Kidney epithelial cell (primary cell): Measurements from ENCODE around the gene LMNA. TPM values are rescaled to one million over a fixed set of nuclear protein-coding genes. Genes with fewer than 3 reads are reported as not detected.

ENCODE experiments used
- DNase-seq: peaks from one replicate; pipeline ENCODE4 v3.0.0-alpha.2; 2010; ENCODE audit warnings: low read depth
- H3K27me3 ChIP-seq: 2 replicates; pipeline ENCODE4 v1.6.0; 2011; ENCODE audit warnings: low read length; ENCODE audit not compliant: control insufficient read depth, insufficient read depth
- H3K36me3 ChIP-seq: 2 replicates; pipeline ENCODE4 v1.5.1; 2011; ENCODE audit warnings: low read length; ENCODE audit not compliant: control insufficient read depth, insufficient read depth
- H3K4me3 ChIP-seq: 2 replicates; pipeline ENCODE4 v1.5.1; 2011; ENCODE audit warnings: low read depth, mild to moderate bottlenecking, control low read depth, low read length
- total RNA-seq: library from RNA; depleted of rRNA; stranded (reverse); fragments of >200 nt; gene quantifications from 2 replicates; pipeline ENCODE4 v1.2.3, GENCODE V29; 2015
- TF ChIP-seq, protein P1 (sequence below): IDR thresholded peaks from 2 replicates; pipeline ENCODE4 v1.5.1; 2011; ENCODE audit warnings: mild to moderate bottlenecking, moderate library complexity, low read length, control low read depth, inconsistent platforms; ENCODE audit not compliant: insufficient read depth, poor library complexity, severe bottlenecking

Gene LMNA
- total RNA-seq, 1 donor from 2014 or later, result 280 TPM

DNA sequence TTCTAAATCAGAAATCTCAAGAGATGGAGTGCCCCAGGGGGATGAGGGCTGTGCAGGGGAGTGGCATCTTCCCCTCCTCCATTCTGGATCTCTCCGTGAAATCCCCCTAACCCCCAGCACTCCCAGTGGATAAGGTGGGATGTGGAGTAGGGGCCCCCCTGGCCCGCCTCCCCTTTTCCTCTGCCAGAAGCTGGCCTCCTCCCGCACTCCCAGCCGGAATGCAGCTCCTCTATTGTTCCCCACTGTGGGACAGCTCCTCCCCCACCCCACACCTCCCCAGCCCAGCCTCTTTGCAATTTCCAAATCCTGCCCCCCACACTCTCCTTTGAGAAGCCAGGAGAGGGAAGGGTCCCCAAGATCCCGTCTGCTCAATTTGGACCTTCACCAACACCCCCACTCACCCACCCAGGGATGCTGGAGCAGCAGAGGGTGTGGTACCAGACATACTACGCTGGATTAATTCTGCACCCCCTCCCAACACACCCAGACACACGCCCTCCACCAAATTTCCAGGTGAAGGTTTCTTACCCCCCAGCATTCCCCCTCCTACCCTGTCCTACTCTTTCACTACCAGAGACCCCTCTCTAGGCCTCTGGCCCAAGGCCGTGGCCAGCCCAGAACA, 34.2 kb upstream of the LMNA start:
- Histone ChIP-seq H3K4me3 (peak overlapping the region; percentile 72), H3K36me3 (peaks cover 5% of the 10 kb centered on the region)
- DNase-seq, result no peak

DNA sequence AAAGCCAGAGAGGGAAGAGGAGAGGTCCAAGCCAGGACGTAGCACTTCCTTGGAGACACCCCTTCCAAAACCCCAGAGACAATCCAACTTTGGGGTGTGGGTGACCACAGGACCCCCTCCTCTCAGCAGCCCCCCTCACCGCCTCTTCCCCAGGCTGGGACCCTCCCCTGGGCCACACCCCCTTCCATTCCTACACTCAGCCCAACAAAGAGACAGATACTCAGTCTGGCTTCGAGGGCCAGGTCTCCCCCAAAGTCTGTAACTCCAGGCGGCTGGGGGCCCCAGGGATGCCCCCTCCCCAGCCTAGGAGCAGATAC, 33.7 kb upstream of the LMNA start:
- Histone ChIP-seq H3K36me3 (peaks cover 3% of the 10 kb centered on the region), H3K4me3 (peak overlapping the region; percentile 72), H3K27me3 (no peaks in the 10 kb centered on the region)
- TF ChIP-seq, protein P1, sequence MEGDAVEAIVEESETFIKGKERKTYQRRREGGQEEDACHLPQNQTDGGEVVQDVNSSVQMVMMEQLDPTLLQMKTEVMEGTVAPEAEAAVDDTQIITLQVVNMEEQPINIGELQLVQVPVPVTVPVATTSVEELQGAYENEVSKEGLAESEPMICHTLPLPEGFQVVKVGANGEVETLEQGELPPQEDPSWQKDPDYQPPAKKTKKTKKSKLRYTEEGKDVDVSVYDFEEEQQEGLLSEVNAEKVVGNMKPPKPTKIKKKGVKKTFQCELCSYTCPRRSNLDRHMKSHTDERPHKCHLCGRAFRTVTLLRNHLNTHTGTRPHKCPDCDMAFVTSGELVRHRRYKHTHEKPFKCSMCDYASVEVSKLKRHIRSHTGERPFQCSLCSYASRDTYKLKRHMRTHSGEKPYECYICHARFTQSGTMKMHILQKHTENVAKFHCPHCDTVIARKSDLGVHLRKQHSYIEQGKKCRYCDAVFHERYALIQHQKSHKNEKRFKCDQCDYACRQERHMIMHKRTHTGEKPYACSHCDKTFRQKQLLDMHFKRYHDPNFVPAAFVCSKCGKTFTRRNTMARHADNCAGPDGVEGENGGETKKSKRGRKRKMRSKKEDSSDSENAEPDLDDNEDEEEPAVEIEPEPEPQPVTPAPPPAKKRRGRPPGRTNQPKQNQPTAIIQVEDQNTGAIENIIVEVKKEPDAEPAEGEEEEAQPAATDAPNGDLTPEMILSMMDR, result no peak
- no peak for DNase-seq

More for the DNA sequence above, 34.2 kb upstream of the LMNA start:
- H3K27me3 ChIP-seq, result no peaks in the 10 kb centered on the region
- TF ChIP-seq, protein P1, result no peak

DNA sequence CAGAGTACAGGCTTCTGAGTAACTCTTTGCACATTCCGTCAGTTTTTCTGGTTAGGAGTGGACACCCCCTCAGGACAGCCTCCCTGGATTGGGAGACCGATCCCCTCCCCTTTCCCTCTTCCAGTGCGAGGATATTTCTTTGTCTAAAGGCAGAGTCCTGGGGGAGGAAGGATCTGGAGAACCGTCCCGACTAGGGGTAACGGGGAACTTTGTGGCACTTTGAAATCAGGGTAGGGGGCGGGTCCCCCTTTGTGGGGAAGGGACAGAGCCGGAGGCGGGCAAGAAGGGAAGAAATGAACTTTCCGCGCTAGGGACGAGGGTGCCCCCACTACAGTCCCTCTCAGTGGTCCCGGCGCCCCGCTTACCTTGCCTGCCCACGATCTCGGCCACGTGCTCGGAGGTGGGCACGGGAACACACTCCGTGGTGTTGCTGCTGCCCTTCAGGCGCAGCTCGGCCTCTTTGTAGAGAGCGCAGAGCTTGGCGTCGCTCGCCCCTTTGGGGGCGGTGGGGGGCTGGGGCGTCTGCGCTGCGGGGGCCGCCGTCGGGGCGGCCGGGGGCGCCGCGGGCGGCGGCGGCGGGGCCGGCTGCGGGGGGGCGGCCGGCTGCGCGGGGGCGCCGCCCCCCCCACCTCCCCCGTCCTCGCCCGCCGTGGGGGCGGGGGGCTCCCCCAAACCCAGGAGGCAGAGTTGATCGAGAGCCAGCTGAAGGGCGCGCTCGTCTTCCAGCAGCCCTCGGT, 33.2 kb upstream of the LMNA start:
- no peak for DNase-seq
- TF ChIP-seq, protein P1, result no peak
- Histone ChIP-seq H3K27me3 (no peaks in the 10 kb centered on the region), H3K36me3 (peaks cover 1% of the 10 kb centered on the region), H3K4me3 (peak overlapping the region; percentile 72)

DNA sequence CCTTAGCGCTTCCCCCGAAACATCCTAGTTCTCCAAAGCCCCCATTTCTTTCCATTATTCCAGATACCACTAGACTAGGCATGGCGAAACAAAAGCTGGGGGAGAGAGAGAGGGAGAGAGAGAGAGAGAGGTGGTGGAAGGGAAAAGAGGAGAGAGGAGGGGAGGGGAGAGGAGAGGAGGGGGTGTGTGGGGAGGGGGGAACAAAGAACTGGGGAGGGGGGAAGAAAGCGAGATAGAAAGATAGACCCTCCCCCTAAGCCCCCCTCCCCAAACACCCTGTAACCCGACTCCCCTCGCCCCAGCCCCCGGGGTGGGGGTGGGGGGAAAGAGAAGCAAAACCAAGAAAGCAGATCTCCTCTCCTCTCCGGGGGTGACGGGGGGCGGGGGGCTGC, 32.6 kb upstream of the LMNA start:
- Histone ChIP-seq H3K4me3 (peak overlapping the region; percentile 72), H3K36me3 (no peaks in the 10 kb centered on the region), H3K27me3 (no peaks in the 10 kb centered on the region)
- TF ChIP-seq, protein P1, result no peak
- no peak for DNase-seq

DNA sequence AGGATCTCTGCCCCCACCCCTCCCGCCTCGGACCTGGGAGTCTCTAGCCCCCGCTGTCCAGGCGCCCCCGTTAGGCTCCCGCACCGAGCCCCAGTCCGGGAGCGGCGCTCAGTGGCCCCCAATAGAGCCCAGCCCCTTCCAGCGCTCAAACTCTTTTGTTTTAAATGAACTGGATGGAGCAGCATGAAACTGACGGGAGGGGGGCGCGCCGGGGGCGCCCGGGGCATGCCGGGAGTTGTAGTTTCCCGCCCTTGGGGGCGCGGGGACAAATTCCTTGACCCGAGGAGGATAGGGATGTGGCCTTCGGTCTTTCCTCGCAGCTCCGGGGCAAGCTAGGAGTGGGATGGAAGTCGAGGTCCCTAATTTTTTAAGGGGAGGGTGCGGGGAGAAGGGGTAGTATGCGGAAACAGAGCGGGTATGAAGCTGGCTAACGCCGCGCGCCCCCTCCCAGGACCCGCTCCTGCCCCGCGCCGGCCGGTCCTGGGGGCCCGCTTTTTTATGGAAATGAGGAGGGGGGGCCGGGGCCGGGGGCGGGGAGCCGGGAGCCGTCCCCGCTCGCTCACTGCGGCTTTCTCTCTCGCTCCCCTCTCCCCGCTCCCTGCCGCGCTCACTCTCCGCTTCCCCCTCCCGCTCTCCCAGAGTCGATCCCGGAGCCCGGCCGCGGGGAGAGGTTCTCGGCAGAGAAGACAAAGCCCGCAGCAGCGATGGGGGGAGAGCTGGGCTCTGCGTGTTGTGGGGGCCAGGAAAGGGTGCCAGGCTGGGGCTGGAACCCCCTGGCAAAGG, 32.0 kb upstream of the LMNA start, which contains the start of gene MEX3A:
TSS of gene MEX3A (minus strand) at position 157 of the 783 bp plus-strand sequence. CDS start 467 bp downstream, outside the sequence.
- DNase-seq, result no peak

More for the DNA sequence above, 32.0 kb upstream of the LMNA start, which contains the start of gene MEX3A:
- no peaks in the 10 kb centered on the region for H3K36me3 ChIP-seq
- H3K4me3 ChIP-seq, result peak within 1 kb of the TSS; percentile 72
- TF ChIP-seq, protein P1, result no peak
- H3K27me3 ChIP-seq, result no peaks in the 10 kb centered on the region
